CD14-positive monocyte (primary cell): ENCODE results near the gene NEURL4. TPM values are rescaled to one million over a fixed set of nuclear protein-coding genes. Genes with fewer than 3 reads are reported as not detected.
A peak's percentile ranks its signal among the peaks of the same experiment; 100 is the strongest.

ENCODE experiments used
- DNase-seq, 3 donors: peaks; one replicate each; pipeline ENCODE4 v3.0.0-alpha.2; 2011 to 2022
- H2AFZ ChIP-seq: 2 replicates; pipeline ENCODE4 v1.6.0; 2012; ENCODE audit warnings: mild to moderate bottlenecking, low read depth, low read length, inconsistent platforms; ENCODE audit not compliant: insufficient read depth, poor library complexity, severe bottlenecking
- H3K27ac ChIP-seq, 2 donors: 1 replicate in 1 of 2; 2 replicates in 1 of 2; pipeline ENCODE4 v1.5.1; 2012 to 2013; ENCODE audit warnings: low read length in 2 of 2, control low read depth in 1 of 2, inconsistent platforms in 1 of 2, low read depth in 1 of 2, mild to moderate bottlenecking in 1 of 2
- H3K27me3 ChIP-seq, 2 donors: one replicate each; pipeline versions ENCODE4 v1.6.0 to v1.6.1; 2011 to 2013; ENCODE audit warnings: low read length in 2 of 2; ENCODE audit not compliant: control insufficient read depth in 2 of 2, insufficient read depth in 2 of 2
- H3K36me3 ChIP-seq, 2 donors: replicated peaks in 1 of 2; 1 replicate in 1 of 2; 2 replicates in 1 of 2; pipeline versions ENCODE4 v1.5.1 to v1.6.1; 2012 to 2013; ENCODE audit warnings: low read length in 2 of 2, control low read depth in 1 of 2, inconsistent platforms in 1 of 2, mild to moderate bottlenecking in 1 of 2; ENCODE audit not compliant: insufficient read depth in 2 of 2, control insufficient read depth in 1 of 2
- H3K4me1 ChIP-seq, 2 donors: 1 replicate in 1 of 2; 2 replicates in 1 of 2; pipeline versions ENCODE4 v1.5.1 to v1.6.1; 2012 to 2013; ENCODE audit warnings: low read length in 2 of 2, control low read depth in 1 of 2, inconsistent platforms in 1 of 2, mild to moderate bottlenecking in 1 of 2, moderate library complexity in 1 of 2; ENCODE audit not compliant: insufficient read depth in 2 of 2, control insufficient read depth in 1 of 2
- H3K4me2 ChIP-seq: replicated peaks from 2 replicates; pipeline ENCODE3; 2012; ENCODE audit warnings: low read length, moderate library complexity, mild to moderate bottlenecking; ENCODE audit not compliant: poor library complexity, severe bottlenecking; ENCODE audit errors: extremely low read depth
- H3K4me3 ChIP-seq, 3 experiments: fragments of 200-600 bp in 1 of 3; sonication (generic) in 1 of 3; replicated peaks in 1 of 3; 1 replicate in 2 of 3; 2 replicates in 1 of 3; pipeline ENCODE4 v1.5.1; 2011 to 2013; ENCODE audit warnings: low read length in 3 of 3, mild to moderate bottlenecking in 3 of 3, control low read depth in 2 of 3, low read depth in 2 of 3, inconsistent platforms in 1 of 3, moderate library complexity in 1 of 3
- H3K79me2 ChIP-seq: 2 replicates; pipeline ENCODE4 v1.6.0; 2012; ENCODE audit warnings: mild to moderate bottlenecking, control low read depth, inconsistent platforms, low read length, moderate library complexity; ENCODE audit not compliant: insufficient read depth
- H3K9ac ChIP-seq: 2 replicates; pipeline ENCODE4 v1.6.0; 2017; ENCODE audit warnings: low read length, mild to moderate bottlenecking; ENCODE audit not compliant: insufficient read depth, poor library complexity, severe bottlenecking
- H3K9me3 ChIP-seq, 2 donors: replicated peaks in 1 of 2; 1 replicate in 1 of 2; 2 replicates in 1 of 2; pipeline versions ENCODE4 v1.5.1 to v1.6.1; 2012 to 2013; ENCODE audit warnings: low read length in 2 of 2, control low read depth in 1 of 2; ENCODE audit not compliant: control insufficient read depth in 1 of 2, insufficient read depth in 1 of 2
- H4K20me1 ChIP-seq: 2 replicates; pipeline ENCODE4 v1.6.0; 2012; ENCODE audit warnings: mild to moderate bottlenecking, low read length, control low read depth, moderate library complexity; ENCODE audit not compliant: insufficient read depth
- H3K27ac Mint-ChIP-seq, 7 donors: one replicate each; pipeline ENCODE4 v1.8.0; 2020; ENCODE audit warnings: mild to moderate bottlenecking in 7 of 7, mixed read lengths in 7 of 7, moderate library complexity in 6 of 7, inconsistent platforms in 2 of 7
- H3K27me3 Mint-ChIP-seq, 3 donors: one replicate each; pipeline ENCODE4 v1.8.0; 2021 to 2022; ENCODE audit warnings: low read depth in 3 of 3, mild to moderate bottlenecking in 3 of 3, mixed read lengths in 3 of 3, moderate library complexity in 3 of 3, inconsistent platforms in 1 of 3
- H3K36me3 Mint-ChIP-seq, 2 donors: one replicate each; pipeline ENCODE4 v1.8.0; 2020; ENCODE audit warnings: mixed read lengths in 2 of 2, inconsistent platforms in 1 of 2, mild to moderate bottlenecking in 1 of 2
- H3K4me1 Mint-ChIP-seq: one replicate; pipeline ENCODE4 v1.8.0; 2020; ENCODE audit warnings: mild to moderate bottlenecking, mixed read lengths
- H3K4me3 Mint-ChIP-seq, 2 donors: one replicate each; pipeline ENCODE4 v1.8.0; 2020; ENCODE audit warnings: mild to moderate bottlenecking in 2 of 2, mixed read lengths in 2 of 2, moderate library complexity in 1 of 2
- H3K9me3 Mint-ChIP-seq, 7 donors: one replicate each; pipeline ENCODE4 v1.8.0; 2020 to 2022; ENCODE audit warnings: mixed read lengths in 7 of 7, mild to moderate bottlenecking in 6 of 7, moderate library complexity in 6 of 7, inconsistent platforms in 2 of 7
- WGBS: methylation state at CpG from one replicate; pipeline ENCODE4 v1.1.5; 2013; ENCODE audit warnings: missing lambda C conversion rate; ENCODE audit not compliant: insufficient coverage; 5-methylcytosine and 5-hydroxymethylcytosine counted together
- intact Hi-C, 2 donors: fragments of 100-400 bp; cut with micrococcal nuclease; formaldehyde crosslinking; loops; one replicate each; pipeline versions ENCODE4 v1.15.0 to v1.15.1; 2023
- polyA plus RNA-seq, 3 donors: library from polyadenylated mRNA; depleted of rRNA in 1 of 3; unstranded in 2 of 3; stranded (reverse) in 1 of 3; fragments of 300-500 nt in 2 of 3; fragments of >200 nt in 1 of 3; fragmentation: Illumina TruSeq in 2 of 3; gene quantifications; 1 replicate in 2 of 3; 2 replicates in 1 of 3; pipeline ENCODE4 v1.2.3, GENCODE V29; 2012 to 2021
- TF ChIP-seq, protein P1 (sequence below): fragments of 200-600 bp; IDR thresholded peaks from one replicate; pipeline ENCODE4 v1.8.0; 2022; ENCODE audit warnings: antibody characterized with exemption, mild to moderate bottlenecking

Gene NEURL4
- polyA plus RNA-seq, 3 donors: 0.35 to 42.6 (median 0.44) TPM

DNA sequence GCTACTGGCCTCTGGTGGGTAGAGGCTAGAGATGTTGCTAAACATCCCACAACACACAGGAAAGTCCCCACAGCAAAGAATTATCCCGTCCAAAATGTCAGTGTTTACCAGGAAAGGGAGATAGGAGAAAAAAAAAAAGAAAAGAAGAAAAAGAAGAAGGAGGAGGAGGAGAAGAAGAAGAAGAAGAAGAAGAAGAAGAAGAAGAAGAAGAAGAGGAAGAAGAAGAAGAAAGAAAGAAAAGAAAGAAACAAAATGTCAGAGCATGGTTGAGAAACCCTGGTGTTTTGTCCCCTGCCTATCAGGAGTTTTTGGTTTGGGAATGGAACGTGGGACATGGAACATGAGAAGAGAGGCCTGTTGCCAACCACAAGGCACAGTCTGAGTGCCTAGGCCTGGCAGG lies 28.2 kb upstream of the NEURL4 start:
- Histone ChIP-seq H4K20me1 (peaks cover 6% of the 10 kb centered on the region), H3K27me3 (no peaks in the 10 kb centered on the region), H3K79me2 (no peaks in the 10 kb centered on the region), H3K4me1 (peaks cover 12 to 28% of the 10 kb centered on the region in 2 donors), H2AFZ (no peak overlapping the region), H3K9ac (no peak overlapping the region), H3K4me3 (no peak overlapping the region), H3K4me2 (no peak overlapping the region), H3K27ac (no peak overlapping the region), H3K9me3 (no peaks in the 10 kb centered on the region), H3K36me3 (no peaks in the 10 kb centered on the region)
- Mint-ChIP-seq H3K27ac (no peak overlapping the region), H3K27me3 (peaks cover 3 to 12% (median 4%) of the 10 kb centered on the region in 3 donors), H3K36me3 (no peaks in the 10 kb centered on the region), H3K4me3 (no peak overlapping the region), H3K4me1 (peaks cover 21% of the 10 kb centered on the region), H3K9me3 (peaks cover 0 to 2% (median 0%) of the 10 kb centered on the region in 7 donors)
- TF ChIP-seq, protein P1, sequence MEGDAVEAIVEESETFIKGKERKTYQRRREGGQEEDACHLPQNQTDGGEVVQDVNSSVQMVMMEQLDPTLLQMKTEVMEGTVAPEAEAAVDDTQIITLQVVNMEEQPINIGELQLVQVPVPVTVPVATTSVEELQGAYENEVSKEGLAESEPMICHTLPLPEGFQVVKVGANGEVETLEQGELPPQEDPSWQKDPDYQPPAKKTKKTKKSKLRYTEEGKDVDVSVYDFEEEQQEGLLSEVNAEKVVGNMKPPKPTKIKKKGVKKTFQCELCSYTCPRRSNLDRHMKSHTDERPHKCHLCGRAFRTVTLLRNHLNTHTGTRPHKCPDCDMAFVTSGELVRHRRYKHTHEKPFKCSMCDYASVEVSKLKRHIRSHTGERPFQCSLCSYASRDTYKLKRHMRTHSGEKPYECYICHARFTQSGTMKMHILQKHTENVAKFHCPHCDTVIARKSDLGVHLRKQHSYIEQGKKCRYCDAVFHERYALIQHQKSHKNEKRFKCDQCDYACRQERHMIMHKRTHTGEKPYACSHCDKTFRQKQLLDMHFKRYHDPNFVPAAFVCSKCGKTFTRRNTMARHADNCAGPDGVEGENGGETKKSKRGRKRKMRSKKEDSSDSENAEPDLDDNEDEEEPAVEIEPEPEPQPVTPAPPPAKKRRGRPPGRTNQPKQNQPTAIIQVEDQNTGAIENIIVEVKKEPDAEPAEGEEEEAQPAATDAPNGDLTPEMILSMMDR: no peak
- WGBS: 58% methylated on average over 1 of the region's 2 CpGs
- DNase-seq: no peak
- intact Hi-C loops: loop anchor here in 1 of 2 donors (10.0 kb wide), 2 partner anchors 127 to 207 kb away; partner anchors contain the start of genes POLR2A, SENP3 and SLC35G6

DNA sequence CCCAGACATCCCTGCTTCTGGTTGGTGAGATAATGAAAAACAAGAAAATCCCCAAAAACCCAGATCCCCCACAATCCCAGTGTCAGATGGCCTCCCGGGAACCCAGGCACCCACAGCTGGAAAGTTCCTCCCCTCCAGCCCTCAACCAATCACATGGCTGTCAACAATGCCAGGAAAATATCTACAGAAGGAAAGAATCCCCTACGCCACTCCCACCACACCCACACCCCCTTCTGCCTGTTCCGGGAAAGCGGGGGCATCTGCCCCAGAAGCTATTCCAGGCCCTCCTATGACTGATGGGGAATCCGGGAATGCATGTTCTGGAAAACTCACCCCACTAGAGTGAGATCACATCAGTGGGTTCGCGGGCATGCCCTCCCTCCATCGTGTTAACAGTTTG lies 27.6 kb upstream of the NEURL4 start:
- Histone ChIP-seq H3K4me3 (no peak overlapping the region), H3K4me2 (no peak overlapping the region), H3K27ac (no peak overlapping the region), H4K20me1 (peaks cover 6% of the 10 kb centered on the region), H3K79me2 (no peaks in the 10 kb centered on the region), H3K9ac (no peak overlapping the region), H3K9me3 (no peaks in the 10 kb centered on the region), H3K27me3 (no peaks in the 10 kb centered on the region), H2AFZ (no peak overlapping the region), H3K4me1 (peaks cover 14 to 31% of the 10 kb centered on the region in 2 donors), H3K36me3 (no peaks in the 10 kb centered on the region)
- intact Hi-C loops: loop anchor here in 1 of 2 donors (1.0 to 10.0 kb wide), 3 partner anchors 10 to 208 kb away; partner anchors contain the start of genes POLR2A, SENP3 and SLC35G6
- Mint-ChIP-seq H3K4me1 (peaks cover 23% of the 10 kb centered on the region), H3K27me3 (peaks cover 3 to 12% (median 4%) of the 10 kb centered on the region in 3 donors), H3K4me3 (peak overlapping the region in 1 of 2 donors; percentile 2), H3K27ac (no peak overlapping the region), H3K36me3 (no peaks in the 10 kb centered on the region), H3K9me3 (peaks cover 0 to 2% (median 0%) of the 10 kb centered on the region in 7 donors)
- 83% methylated on average over 6 of the region's 8 CpGs for WGBS
- DNase-seq: no peak
- TF ChIP-seq, protein P1: no peak
